ENCODE measurements around the gene AATK. TPM values are rescaled to one million over a fixed set of nuclear protein-coding genes. Genes with fewer than 3 reads are reported as not detected.
A peak's percentile ranks its signal among the peaks of the same experiment; 100 is the strongest.

Gene AATK
- total and polyA plus RNA-seq, 10 of the 15 experiments (the other 5 are each of a cell fraction or from before 2014, with no cell fraction given), result 0.04 TPM; not detected in 9

DNA sequence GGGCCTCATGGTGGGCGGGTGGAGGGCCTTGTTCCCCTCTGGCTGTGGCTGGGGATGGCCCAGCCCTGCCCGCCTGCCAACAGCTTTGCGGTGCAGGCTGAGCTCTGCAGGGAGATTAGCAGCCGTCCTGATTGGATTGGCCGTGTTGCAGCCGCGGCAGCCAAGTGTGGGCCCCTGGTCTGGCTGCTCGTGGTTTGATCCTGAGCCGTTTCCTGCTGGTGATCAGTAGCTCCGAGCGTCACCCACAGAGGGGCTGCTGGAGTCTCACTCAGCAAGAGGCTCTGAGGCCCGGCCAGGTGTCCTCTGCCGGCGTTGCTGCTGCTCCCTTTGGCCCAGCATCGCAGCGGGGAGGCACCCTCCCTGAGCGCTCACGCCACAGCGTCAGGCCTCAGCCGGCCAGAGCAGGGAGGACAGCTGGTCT lies 98.6 kb downstream of the AATK start:
- DNase-seq (ENCODE audit: low read depth, low spot score), result no peak
- WGBS (ENCODE audit: insufficient coverage, insufficient replicate concordance, low lambda C conversion rate, missing lambda C conversion rate), result 51% methylated on average over 17 of the region's 20 CpGs
- RAD21 ChIA-PET (ENCODE audit: unreplicated experiment), result no interaction called here
- Histone ChIP-seq H3K36me3 (ENCODE audit: control insufficient read depth in 2 of 2, insufficient read depth in 2 of 2, low read length in 1 of 2) (no peaks in the 10 kb centered on the region), H3K9me3 (replicated peaks; ENCODE audit: control insufficient read depth, insufficient read depth, low read length) (no peaks in the 10 kb centered on the region), H2AFZ (ENCODE audit: control insufficient read depth, low read depth, low read length) (no peak overlapping the region), H3K9ac (ENCODE audit: control insufficient read depth, insufficient read depth, low read length) (no peak overlapping the region), H4K20me1 (ENCODE audit: control insufficient read depth, insufficient read depth) (no peaks in the 10 kb centered on the region), H3K27ac (ENCODE audit: control insufficient read depth, insufficient read depth) (no peak overlapping the region), H3K79me2 (ENCODE audit: control insufficient read depth, insufficient read depth, low read length) (no peaks in the 10 kb centered on the region), H3K27me3 (replicated peaks in 1 of 2; ENCODE audit: control insufficient read depth in 2 of 2, insufficient read depth in 2 of 2, low read length in 1 of 2) (no peaks in the 10 kb centered on the region; a peak in 1 of 4 replicates), H3K4me2 (ENCODE audit: control insufficient read depth, insufficient read depth) (no peak overlapping the region), H3K4me3 (no peak overlapping the region), H3K4me1 (ENCODE audit: control insufficient read depth, insufficient read depth, low read length) (no peaks in the 10 kb centered on the region)
- POLR2A ChIA-PET, result no interaction called here
- TF ChIP-seq IKZF1 (conservative IDR thresholded peaks at IDR 0.05) (no peak), HDGF (IDR thresholded peaks at IDR 0.05) (no peak)
- CTCF ChIA-PET, result no interaction called here
- ATAC-seq, result no peak
- no peak for FAIRE-seq
- SMC1A ChIA-PET (ENCODE audit: uncharacterized antibody, unreplicated experiment), result no interaction called here
- BruUV-seq (replicated peaks), result no TSS peak
- in situ Hi-C loops (cut with MboI), result no loop called here
- intact Hi-C loops (cut with micrococcal nuclease; ENCODE audit: unreplicated experiment), result no loop called here

MicroRNAs within 50 kb of the gene (microRNA counts, 767-probe panel; counts per million panel counts)
- 516 counts per million, percentile 8 among the panel's probes with 10 or more counts for microRNA hsa-miR-1250
- microRNA hsa-miR-338-3p, result 2,249 counts per million, percentile 80 among the panel's probes with 10 or more counts
- 55.3 counts per million for microRNA hsa-miR-338-5p
- microRNA hsa-miR-657, result 1,346 counts per million, percentile 48 among the panel's probes with 10 or more counts

Small RNAs within 50 kb of the gene (microRNA-seq; reads per million reads assigned to microRNA genes)
- gene MIR1250, result not detected
- gene MIR3065, result not detected
- gene MIR338, result not detected
- gene MIR657, result not detected

Small RNAs within 50 kb of the gene (small RNA-seq; reads per million reads assigned to genes)
- gene MIR1250 (not detected), gene MIR3065 (0.16 reads per million), gene MIR657 (not detected)

Other genes with a start within 250 kb of the AATK start
Only the 7 nearest of the 8 such genes appear.
- gene CHMP6, start 174.4 kb downstream of the AATK start, total RNA-seq (2014; rRNA removed), result 9.6 and 10.4 TPM in 2 replicates
- gene CHMP6, start 174.4 kb downstream of the AATK start, total RNA-seq (2014; rRNA removed; fragmentation: Illumina TruSeq; extraction: Trizol), result 13.2 and 14.4 TPM in 2 replicates
- gene CHMP6, start 174.4 kb downstream of the AATK start, total RNA-seq (2021), result 26.8 and 29.8 TPM in 2 replicates
- gene CHMP6, start 174.4 kb downstream of the AATK start, polyA plus RNA-seq (2011; rRNA removed), result 13.0 and 15.0 TPM in 2 replicates
- gene CHMP6, start 174.4 kb downstream of the AATK start, polyA plus RNA-seq (2014; fragmentation: Illumina TruSeq; extraction: Trizol), result 10.5 and 14.1 TPM in 2 replicates
- gene CHMP6, start 174.4 kb downstream of the AATK start, polyA plus RNA-seq (2014; fragmentation: Nextera tagmentation; extraction: Ambion mirVana), result 1 to 10 TPM in 1 of 2 experiments, under 1 TPM in 1; 0.21 to 2.1 TPM
- 32.0 and 35.7 TPM in 2 replicates for gene CHMP6, start 174.4 kb downstream of the AATK start, polyA plus RNA-seq (2014; rRNA removed)
- 10 to 100 TPM; 32.8 to 37.9 TPM for gene CHMP6, start 174.4 kb downstream of the AATK start, polyA plus RNA-seq (2016; fragmentation: Nextera tagmentation; extraction: Ambion mirVana)
- 0.11 and 1.1 TPM in 2 replicates for gene BAIAP2, start 131.1 kb downstream of the AATK start, total RNA-seq (2014; rRNA removed)
- gene BAIAP2, start 131.1 kb downstream of the AATK start, total RNA-seq (2014; rRNA removed; fragmentation: Illumina TruSeq; extraction: Trizol), result 0.18 TPM in 2 replicates
- 0.64 and 1.2 TPM in 2 replicates for gene BAIAP2, start 131.1 kb downstream of the AATK start, total RNA-seq (2021)
- gene BAIAP2, start 131.1 kb downstream of the AATK start, polyA plus RNA-seq (2011; rRNA removed), result 0.22 TPM in 1 of 2 replicates, not detected in the other
- 0.15 TPM in 1 of 2 replicates, not detected in the other for gene BAIAP2, start 131.1 kb downstream of the AATK start, polyA plus RNA-seq (2014; fragmentation: Illumina TruSeq; extraction: Trizol)
- not detected for gene BAIAP2, start 131.1 kb downstream of the AATK start, polyA plus RNA-seq (2014; fragmentation: Nextera tagmentation; extraction: Ambion mirVana)
- gene BAIAP2, start 131.1 kb downstream of the AATK start, polyA plus RNA-seq (2014; rRNA removed), result 0.56 and 2.6 TPM in 2 replicates
- under 1 TPM; 0.39 to 0.53 TPM for gene BAIAP2, start 131.1 kb downstream of the AATK start, polyA plus RNA-seq (2016; fragmentation: Nextera tagmentation; extraction: Ambion mirVana)
- gene PVALEF, start 714 bp downstream of the AATK start, total RNA-seq (2014; rRNA removed), result not detected in 2 replicates
- not detected in 2 replicates for gene PVALEF, start 714 bp downstream of the AATK start, total RNA-seq (2014; rRNA removed; fragmentation: Illumina TruSeq; extraction: Trizol)
- gene PVALEF, start 714 bp downstream of the AATK start, total RNA-seq (2021), result not detected in 2 replicates
- gene PVALEF, start 714 bp downstream of the AATK start, polyA plus RNA-seq (2011; rRNA removed), result not detected in 2 replicates
- not detected in 2 replicates for gene PVALEF, start 714 bp downstream of the AATK start, polyA plus RNA-seq (2014; fragmentation: Illumina TruSeq; extraction: Trizol)
- not detected for gene PVALEF, start 714 bp downstream of the AATK start, polyA plus RNA-seq (2014; fragmentation: Nextera tagmentation; extraction: Ambion mirVana)
- not detected in 2 replicates for gene PVALEF, start 714 bp downstream of the AATK start, polyA plus RNA-seq (2014; rRNA removed)
- gene PVALEF, start 714 bp downstream of the AATK start, polyA plus RNA-seq (2016; fragmentation: Nextera tagmentation; extraction: Ambion mirVana), result not detected
- 8.0 and 10.2 TPM in 2 replicates for gene CEP131, start 56.7 kb upstream of the AATK start, total RNA-seq (2014; rRNA removed)
- gene CEP131, start 56.7 kb upstream of the AATK start, total RNA-seq (2014; rRNA removed; fragmentation: Illumina TruSeq; extraction: Trizol), result 3.0 and 3.3 TPM in 2 replicates
- 15.2 and 17.3 TPM in 2 replicates for gene CEP131, start 56.7 kb upstream of the AATK start, total RNA-seq (2021)
- gene CEP131, start 56.7 kb upstream of the AATK start, polyA plus RNA-seq (2011; rRNA removed), result 1.3 and 2.9 TPM in 2 replicates
- gene CEP131, start 56.7 kb upstream of the AATK start, polyA plus RNA-seq (2014; fragmentation: Illumina TruSeq; extraction: Trizol), result 0.17 and 1.3 TPM in 2 replicates
- under 1 TPM; 0.05 to 0.64 TPM for gene CEP131, start 56.7 kb upstream of the AATK start, polyA plus RNA-seq (2014; fragmentation: Nextera tagmentation; extraction: Ambion mirVana)
- gene CEP131, start 56.7 kb upstream of the AATK start, polyA plus RNA-seq (2014; rRNA removed), result 13.7 and 16.6 TPM in 2 replicates
- gene CEP131, start 56.7 kb upstream of the AATK start, polyA plus RNA-seq (2016; fragmentation: Nextera tagmentation; extraction: Ambion mirVana), result 10 to 100 TPM; 14.1 to 14.3 TPM
- gene TEPSIN, start 72.8 kb upstream of the AATK start, total RNA-seq (2014; rRNA removed), result 14.6 and 15.9 TPM in 2 replicates
- gene TEPSIN, start 72.8 kb upstream of the AATK start, total RNA-seq (2014; rRNA removed; fragmentation: Illumina TruSeq; extraction: Trizol), result 4.5 and 4.8 TPM in 2 replicates
- 26.7 and 35.3 TPM in 2 replicates for gene TEPSIN, start 72.8 kb upstream of the AATK start, total RNA-seq (2021)
- 5.4 and 10.2 TPM in 2 replicates for gene TEPSIN, start 72.8 kb upstream of the AATK start, polyA plus RNA-seq (2011; rRNA removed)
- gene TEPSIN, start 72.8 kb upstream of the AATK start, polyA plus RNA-seq (2014; fragmentation: Illumina TruSeq; extraction: Trizol), result 2.7 and 5.8 TPM in 2 replicates
- gene TEPSIN, start 72.8 kb upstream of the AATK start, polyA plus RNA-seq (2014; fragmentation: Nextera tagmentation; extraction: Ambion mirVana), result 1 to 10 TPM in 1 of 2 experiments, under 1 TPM in 1; 0.87 to 1.6 TPM
- gene TEPSIN, start 72.8 kb upstream of the AATK start, polyA plus RNA-seq (2014; rRNA removed), result 36.7 and 39.3 TPM in 2 replicates
- 1 to 10 TPM; 3.1 to 3.7 TPM for gene TEPSIN, start 72.8 kb upstream of the AATK start, polyA plus RNA-seq (2016; fragmentation: Nextera tagmentation; extraction: Ambion mirVana)
- 97.9 and 107 TPM in 2 replicates for gene NDUFAF8, start 73.1 kb upstream of the AATK start, total RNA-seq (2014; rRNA removed)
- gene NDUFAF8, start 73.1 kb upstream of the AATK start, total RNA-seq (2014; rRNA removed; fragmentation: Illumina TruSeq; extraction: Trizol), result 91.4 and 105 TPM in 2 replicates
- gene NDUFAF8, start 73.1 kb upstream of the AATK start, total RNA-seq (2021), result 95.6 and 99.9 TPM in 2 replicates
- 140 and 160 TPM in 2 replicates for gene NDUFAF8, start 73.1 kb upstream of the AATK start, polyA plus RNA-seq (2011; rRNA removed)
- 36.2 and 53.0 TPM in 2 replicates for gene NDUFAF8, start 73.1 kb upstream of the AATK start, polyA plus RNA-seq (2014; fragmentation: Illumina TruSeq; extraction: Trizol)
- gene NDUFAF8, start 73.1 kb upstream of the AATK start, polyA plus RNA-seq (2014; fragmentation: Nextera tagmentation; extraction: Ambion mirVana), result 10 to 100 TPM; 22.0 to 71.5 TPM
- gene NDUFAF8, start 73.1 kb upstream of the AATK start, polyA plus RNA-seq (2014; rRNA removed), result 122 and 133 TPM in 2 replicates
- 100 to 1,000 TPM; 295 to 307 TPM for gene NDUFAF8, start 73.1 kb upstream of the AATK start, polyA plus RNA-seq (2016; fragmentation: Nextera tagmentation; extraction: Ambion mirVana)
- 31.2 and 32.0 TPM in 2 replicates for gene SLC38A10, start 129.1 kb upstream of the AATK start, total RNA-seq (2014; rRNA removed)
- 9.6 and 10.2 TPM in 2 replicates for gene SLC38A10, start 129.1 kb upstream of the AATK start, total RNA-seq (2014; rRNA removed; fragmentation: Illumina TruSeq; extraction: Trizol)
- 60.1 and 67.9 TPM in 2 replicates for gene SLC38A10, start 129.1 kb upstream of the AATK start, total RNA-seq (2021)
- gene SLC38A10, start 129.1 kb upstream of the AATK start, polyA plus RNA-seq (2011; rRNA removed), result 6.5 and 10.5 TPM in 2 replicates
- gene SLC38A10, start 129.1 kb upstream of the AATK start, polyA plus RNA-seq (2014; fragmentation: Illumina TruSeq; extraction: Trizol), result 3.6 and 12.2 TPM in 2 replicates
- gene SLC38A10, start 129.1 kb upstream of the AATK start, polyA plus RNA-seq (2014; fragmentation: Nextera tagmentation; extraction: Ambion mirVana), result 1 to 10 TPM in 1 of 2 experiments, under 1 TPM in 1; 0.52 to 3.2 TPM
- gene SLC38A10, start 129.1 kb upstream of the AATK start, polyA plus RNA-seq (2014; rRNA removed), result 36.3 and 47.7 TPM in 2 replicates
- gene SLC38A10, start 129.1 kb upstream of the AATK start, polyA plus RNA-seq (2016; fragmentation: Nextera tagmentation; extraction: Ambion mirVana), result 10 to 100 TPM; 43.9 to 47.9 TPM

All from GM12878 (cell line).